ENCODE measurements around the gene BDH1.
"Not testable (repeated sequence)": the region's sequence is repeated elsewhere in the genome, so short reads cannot be mapped to it uniquely, and the experiment has no call there.

BDH1 gene

GRCh38 chr3:197517922-197518683, 37.7 kb downstream of the BDH1 start:
- H3K27me3 ChIP-seq (ENCODE audit: control insufficient read depth in 3 of 3, insufficient read depth in 3 of 3, low read depth in 1 of 3, low read length in 3 of 3); H3K4ac ChIP-seq (ENCODE audit: low read length); H3K4me2 ChIP-seq (ENCODE audit: insufficient read depth, low read length, poor library complexity, severe bottlenecking); H2AK5ac ChIP-seq (ENCODE audit: low read depth, low read length); H4K8ac ChIP-seq (ENCODE audit: low read depth, low read length); H3K23ac ChIP-seq (ENCODE audit: low read depth, low read length, poor library complexity); H3K27ac ChIP-seq (replicated peaks; ENCODE audit: low read length); H2BK120ac ChIP-seq (ENCODE audit: low read depth, low read length); H2BK15ac ChIP-seq (ENCODE audit: low read length); H4K91ac ChIP-seq (ENCODE audit: low read depth, low read length, poor library complexity); H3K18ac ChIP-seq (ENCODE audit: low read length); H3K14ac ChIP-seq (ENCODE audit: low read length); H3K9me3 ChIP-seq (replicated peaks in 1 of 2; ENCODE audit: control insufficient read depth in 2 of 2, insufficient read depth in 1 of 2, low read depth in 1 of 2, low read length in 2 of 2); DNase-seq (ENCODE audit: low spot score); H3K9ac ChIP-seq (ENCODE audit: low read depth, low read length, poor library complexity); H3K79me1 ChIP-seq (ENCODE audit: low read depth, low read length); H3K4me3 ChIP-seq (ENCODE audit: low read length in 2 of 2); H3K36me3 ChIP-seq (replicated peaks in 1 of 2; ENCODE audit: control insufficient read depth in 2 of 2, insufficient read depth in 2 of 2, low read length in 2 of 2); H2BK12ac ChIP-seq (ENCODE audit: low read length); H2BK5ac ChIP-seq (ENCODE audit: low read length); H2AFZ ChIP-seq (ENCODE audit: low read length): not testable (repeated sequence)
- WGBS, 2 donors (ENCODE audit: extremely low coverage in 2 of 2, insufficient read length in 2 of 2, insufficient replicate concordance in 1 of 2): no CpG with 5 or more reads among the region's 10 CpGs
- H3K4me1 ChIP-seq (ENCODE audit: control insufficient read depth in 2 of 2, insufficient read depth in 1 of 2, low read depth in 1 of 2, low read length in 2 of 2): peaks cover 4 to 14% of the 10 kb centered on the region in 2 donors

DNA sequence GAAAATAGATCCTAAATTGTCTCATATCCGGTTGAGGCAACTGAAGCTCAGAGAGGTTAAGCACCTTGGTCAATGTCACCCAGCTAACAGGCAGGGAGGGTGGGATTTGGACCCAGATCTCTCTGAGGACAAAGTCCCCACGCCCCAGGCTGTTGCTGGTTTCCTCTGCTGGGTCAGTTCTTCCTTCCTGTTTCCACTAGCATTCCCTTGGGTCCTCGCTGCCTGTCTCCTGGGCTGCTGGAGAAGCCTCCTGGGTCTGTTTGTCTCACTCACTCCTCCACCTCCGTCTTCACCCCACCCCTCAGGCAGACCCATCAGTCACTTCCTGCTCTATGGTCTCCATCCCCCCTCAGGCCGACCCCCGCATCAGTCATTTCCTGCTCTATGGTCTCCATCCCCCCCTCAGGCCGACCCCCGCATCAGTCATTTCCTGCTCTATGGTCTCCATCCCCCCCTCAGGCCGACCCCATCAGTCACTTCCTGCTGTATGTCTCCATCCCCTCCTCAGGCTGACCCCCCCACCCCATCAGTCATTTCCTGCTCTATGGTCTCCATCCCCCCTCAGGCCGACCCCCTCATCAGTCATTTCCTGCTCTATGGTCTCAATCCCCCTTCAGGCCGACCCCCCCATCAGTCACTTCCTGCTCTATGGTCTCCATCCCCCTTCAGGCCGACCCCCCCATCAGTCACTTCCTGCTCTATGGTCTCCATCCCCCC, 38.7 kb downstream of the BDH1 start:
- H2BK120ac ChIP-seq (ENCODE audit: low read depth, low read length); H3K36me3 ChIP-seq (replicated peaks in 1 of 2; ENCODE audit: control insufficient read depth in 2 of 2, insufficient read depth in 2 of 2, low read length in 2 of 2); H3K4ac ChIP-seq (ENCODE audit: low read length); H3K4me3 ChIP-seq (ENCODE audit: low read length in 2 of 2); H2AK5ac ChIP-seq (ENCODE audit: low read depth, low read length); H3K23ac ChIP-seq (ENCODE audit: low read depth, low read length, poor library complexity); H3K18ac ChIP-seq (ENCODE audit: low read length); H2BK5ac ChIP-seq (ENCODE audit: low read length); H3K27me3 ChIP-seq (ENCODE audit: control insufficient read depth in 3 of 3, insufficient read depth in 3 of 3, low read depth in 1 of 3, low read length in 3 of 3); DNase-seq (ENCODE audit: low spot score); H3K9me3 ChIP-seq (replicated peaks in 1 of 2; ENCODE audit: control insufficient read depth in 2 of 2, insufficient read depth in 1 of 2, low read depth in 1 of 2, low read length in 2 of 2); H4K8ac ChIP-seq (ENCODE audit: low read depth, low read length); H3K27ac ChIP-seq (replicated peaks; ENCODE audit: low read length); H3K4me2 ChIP-seq (ENCODE audit: insufficient read depth, low read length, poor library complexity, severe bottlenecking); H4K91ac ChIP-seq (ENCODE audit: low read depth, low read length, poor library complexity); H3K79me1 ChIP-seq (ENCODE audit: low read depth, low read length); H2BK15ac ChIP-seq (ENCODE audit: low read length); H3K14ac ChIP-seq (ENCODE audit: low read length); H3K9ac ChIP-seq (ENCODE audit: low read depth, low read length, poor library complexity); H2BK12ac ChIP-seq (ENCODE audit: low read length); H2AFZ ChIP-seq (ENCODE audit: low read length): not testable (repeated sequence)
- WGBS, 2 donors (ENCODE audit: extremely low coverage in 2 of 2, insufficient read length in 2 of 2, insufficient replicate concordance in 1 of 2): no CpG with 5 or more reads among the region's 12 CpGs
- peaks cover 3 to 14% of the 10 kb centered on the region in 2 donors for H3K4me1 ChIP-seq (ENCODE audit: control insufficient read depth in 2 of 2, insufficient read depth in 1 of 2, low read depth in 1 of 2, low read length in 2 of 2)

DNA sequence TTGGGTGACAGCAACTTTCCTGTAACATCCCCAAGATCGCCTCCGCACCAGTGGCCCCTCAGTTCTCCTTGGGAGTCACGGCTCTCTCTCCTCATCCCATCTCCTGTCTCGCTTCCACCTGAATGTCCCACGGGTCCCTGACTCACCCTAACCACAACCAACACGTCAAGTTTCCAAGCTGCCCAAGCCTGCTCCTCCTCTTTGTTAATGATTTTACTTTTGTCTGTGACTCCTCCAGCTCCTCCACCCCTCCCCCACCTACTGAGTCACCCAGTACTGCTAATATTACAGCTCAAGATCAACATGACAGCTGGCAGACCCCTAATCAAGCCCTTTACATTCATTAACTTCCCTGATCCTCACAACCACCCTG, 39.3 kb downstream of the BDH1 start:
- H4K91ac ChIP-seq (ENCODE audit: low read depth, low read length, poor library complexity): no peak overlapping the region
- no peak overlapping the region for H2BK12ac ChIP-seq (ENCODE audit: low read length)
- H4K8ac ChIP-seq (ENCODE audit: low read depth, low read length): no peak overlapping the region
- no peak overlapping the region for H2BK5ac ChIP-seq (ENCODE audit: low read length)
- no peak overlapping the region for H3K14ac ChIP-seq (ENCODE audit: low read length)
- no peak overlapping the region for H3K23ac ChIP-seq (ENCODE audit: low read depth, low read length, poor library complexity)
- H3K27ac ChIP-seq (replicated peaks; ENCODE audit: low read length): no peak overlapping the region
- H3K9me3 ChIP-seq (replicated peaks in 1 of 2; ENCODE audit: control insufficient read depth in 2 of 2, insufficient read depth in 1 of 2, low read depth in 1 of 2, low read length in 2 of 2): no peaks in the 10 kb centered on the region
- no peak overlapping the region for H3K4ac ChIP-seq (ENCODE audit: low read length)
- no peak overlapping the region for H3K4me3 ChIP-seq (ENCODE audit: low read length in 2 of 2)
- H3K27me3 ChIP-seq (ENCODE audit: control insufficient read depth in 3 of 3, insufficient read depth in 3 of 3, low read depth in 1 of 3, low read length in 3 of 3): no peaks in the 10 kb centered on the region
- no peak overlapping the region for H2AK5ac ChIP-seq (ENCODE audit: low read depth, low read length)
- H2BK15ac ChIP-seq (ENCODE audit: low read length): no peak overlapping the region
- no peak overlapping the region for H2AFZ ChIP-seq (ENCODE audit: low read length)
- no peak overlapping the region for H2BK120ac ChIP-seq (ENCODE audit: low read depth, low read length)
- H3K4me1 ChIP-seq (ENCODE audit: control insufficient read depth in 2 of 2, insufficient read depth in 1 of 2, low read depth in 1 of 2, low read length in 2 of 2): peaks cover 3 to 12% of the 10 kb centered on the region in 2 donors
- no CpG with 5 or more reads among the region's 6 CpGs for WGBS, 2 donors (ENCODE audit: extremely low coverage in 2 of 2, insufficient read length in 2 of 2, insufficient replicate concordance in 1 of 2)
- no peak overlapping the region for H3K18ac ChIP-seq (ENCODE audit: low read length)
- H3K9ac ChIP-seq (ENCODE audit: low read depth, low read length, poor library complexity): no peak overlapping the region
- H3K36me3 ChIP-seq (replicated peaks in 1 of 2; ENCODE audit: control insufficient read depth in 2 of 2, insufficient read depth in 2 of 2, low read length in 2 of 2): no peaks in the 10 kb centered on the region
- DNase-seq (ENCODE audit: low spot score): no peak
- no peaks in the 10 kb centered on the region for H3K79me1 ChIP-seq (ENCODE audit: low read depth, low read length)
- no peak overlapping the region for H3K4me2 ChIP-seq (ENCODE audit: insufficient read depth, low read length, poor library complexity, severe bottlenecking)

DNA sequence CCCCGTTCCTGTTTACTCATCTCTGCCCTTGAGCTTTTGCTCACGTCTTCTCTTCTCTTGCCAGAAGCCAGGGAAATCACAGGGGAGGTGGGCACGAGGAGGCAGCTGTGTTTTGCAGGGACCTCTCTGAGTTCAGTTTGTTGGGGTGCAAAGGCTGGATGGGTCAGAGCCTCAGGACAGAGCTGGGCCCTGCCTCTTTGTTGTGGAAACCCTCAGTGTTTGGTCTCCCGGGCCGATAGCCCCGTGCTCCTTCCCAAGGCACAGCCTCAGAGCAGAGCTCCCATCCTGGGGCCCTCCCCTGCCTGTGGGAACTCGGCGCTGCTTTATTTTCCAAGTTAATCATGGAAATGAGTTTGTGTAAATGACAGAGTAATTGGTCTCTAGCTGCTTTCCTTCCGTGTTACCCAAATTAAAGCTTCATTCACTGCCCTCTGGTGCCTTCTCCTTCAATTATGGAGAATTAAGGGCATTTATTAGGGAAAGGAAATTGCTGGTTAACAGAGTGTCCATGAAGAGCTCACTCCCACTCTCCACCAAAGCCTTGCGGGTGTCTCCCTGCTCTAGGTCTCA, 40.9 kb downstream of the BDH1 start:
- Histone ChIP-seq H2BK15ac (ENCODE audit: low read length) (no peak overlapping the region), H3K18ac (ENCODE audit: low read length) (no peak overlapping the region), H3K23ac (ENCODE audit: low read depth, low read length, poor library complexity) (no peak overlapping the region), H3K27me3 (ENCODE audit: control insufficient read depth in 3 of 3, insufficient read depth in 3 of 3, low read depth in 1 of 3, low read length in 3 of 3) (no peaks in the 10 kb centered on the region), H2BK12ac (ENCODE audit: low read length) (no peak overlapping the region), H3K27ac (replicated peaks; ENCODE audit: low read length) (no peak overlapping the region), H3K9ac (ENCODE audit: low read depth, low read length, poor library complexity) (no peak overlapping the region), H3K4me3 (ENCODE audit: low read length in 2 of 2) (no peak overlapping the region), H4K8ac (ENCODE audit: low read depth, low read length) (no peak overlapping the region), H3K4me1 (ENCODE audit: control insufficient read depth in 2 of 2, insufficient read depth in 1 of 2, low read depth in 1 of 2, low read length in 2 of 2) (peaks cover 1 to 2% of the 10 kb centered on the region in 2 donors), H3K9me3 (replicated peaks in 1 of 2; ENCODE audit: control insufficient read depth in 2 of 2, insufficient read depth in 1 of 2, low read depth in 1 of 2, low read length in 2 of 2) (no peaks in the 10 kb centered on the region), H3K79me1 (ENCODE audit: low read depth, low read length) (no peaks in the 10 kb centered on the region), H2AFZ (ENCODE audit: low read length) (no peak overlapping the region), H2BK5ac (ENCODE audit: low read length) (no peak overlapping the region), H3K14ac (ENCODE audit: low read length) (no peak overlapping the region), H2BK120ac (ENCODE audit: low read depth, low read length) (no peak overlapping the region), H3K4ac (ENCODE audit: low read length) (no peak overlapping the region), H2AK5ac (ENCODE audit: low read depth, low read length) (no peak overlapping the region), H3K36me3 (replicated peaks in 1 of 2; ENCODE audit: control insufficient read depth in 2 of 2, insufficient read depth in 2 of 2, low read length in 2 of 2) (no peaks in the 10 kb centered on the region), H3K4me2 (ENCODE audit: insufficient read depth, low read length, poor library complexity, severe bottlenecking) (no peak overlapping the region), H4K91ac (ENCODE audit: low read depth, low read length, poor library complexity) (no peak overlapping the region)
- no peak for DNase-seq (ENCODE audit: low spot score)
- no CpG with 5 or more reads among the region's 10 CpGs for WGBS, 2 donors (ENCODE audit: extremely low coverage in 2 of 2, insufficient read length in 2 of 2, insufficient replicate concordance in 1 of 2)

Measured in neuronal stem cell (in vitro differentiated cells).